ENCODE results near the gene OARD1.

Gene OARD1

DNA sequence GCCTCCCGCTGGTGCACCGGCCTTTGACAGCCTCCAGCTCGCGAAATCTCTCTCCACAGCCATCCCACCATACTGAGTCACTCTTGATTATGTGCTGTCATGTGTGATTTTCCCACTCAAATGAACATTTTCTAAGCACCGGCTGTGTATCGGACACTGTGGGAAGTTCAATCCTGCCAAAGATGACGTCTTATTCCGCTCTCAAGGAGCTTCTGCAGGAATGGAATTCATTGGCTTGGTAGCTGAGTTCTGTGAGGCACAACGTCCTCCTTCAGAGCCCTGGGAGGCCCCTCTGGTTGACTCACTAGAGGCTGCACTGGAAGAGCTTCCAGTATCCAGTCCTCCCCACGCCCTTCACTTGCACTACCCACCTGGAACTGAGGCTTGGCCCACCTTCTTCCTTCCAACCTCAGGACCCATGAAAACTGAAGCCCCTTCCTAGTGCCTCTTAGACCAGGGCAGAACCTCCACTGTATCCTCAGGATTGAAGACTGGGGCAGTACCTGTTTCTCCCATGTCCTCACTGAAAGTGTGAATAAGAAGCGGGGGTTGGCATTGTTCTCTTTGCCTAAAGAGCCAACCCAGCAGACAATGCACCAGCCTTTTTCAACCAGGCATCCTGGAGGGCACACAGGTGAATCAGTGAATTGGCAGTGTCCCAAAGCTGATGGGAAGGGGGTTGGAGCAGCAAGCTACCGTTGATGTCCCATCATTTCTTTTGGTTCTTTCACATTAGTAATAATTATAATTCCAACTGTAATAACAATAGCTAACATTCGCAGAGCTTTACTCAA is 34.9 kb downstream of the OARD1 start:
- Mint-ChIP-seq H3K9me3 (no peaks in the 10 kb centered on the region), H3K4me3 (no peak overlapping the region), H3K27me3 (ENCODE audit: low read depth, poor library complexity) (peaks cover 5% of the 10 kb centered on the region), H3K27ac (no peak overlapping the region), H3K36me3 (ENCODE audit: low read depth) (no peaks in the 10 kb centered on the region), H3K4me1 (peaks cover 20% of the 10 kb centered on the region)
- TF ChIP-seq CTCF (IDR thresholded peaks at IDR 0.05): no peak
- DNase-seq: no peak

DNA sequence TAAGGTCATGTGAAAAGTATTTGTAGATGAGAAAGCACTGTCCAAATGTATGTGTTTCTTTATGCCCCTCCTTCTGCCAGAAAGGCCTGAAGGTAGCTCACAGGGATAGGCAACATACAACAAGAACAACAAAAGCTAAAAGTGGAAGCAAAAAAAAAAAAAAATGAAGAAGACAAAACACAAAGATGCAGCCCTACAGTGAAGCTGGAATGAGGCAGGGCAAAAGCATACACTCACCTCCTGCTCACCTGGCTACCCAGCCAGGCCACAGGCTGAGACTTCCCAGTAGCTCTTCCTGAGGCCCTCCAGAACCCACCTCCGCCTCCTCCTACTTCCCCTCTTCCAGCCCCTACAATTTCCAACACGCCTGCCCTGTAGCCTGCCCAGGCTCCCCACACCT is 35.6 kb downstream of the OARD1 start:
- Mint-ChIP-seq H3K36me3 (ENCODE audit: low read depth) (no peaks in the 10 kb centered on the region), H3K4me3 (no peak overlapping the region), H3K27me3 (ENCODE audit: low read depth, poor library complexity) (peaks cover 8% of the 10 kb centered on the region), H3K27ac (no peak overlapping the region), H3K4me1 (peaks cover 20% of the 10 kb centered on the region), H3K9me3 (no peaks in the 10 kb centered on the region)
- DNase-seq: no peak
- TF ChIP-seq CTCF (IDR thresholded peaks at IDR 0.05): no peak

GRCh38 chr6:41036186-41036585 is 36.0 kb downstream of the OARD1 start:
- Mint-ChIP-seq H3K9me3 (no peaks in the 10 kb centered on the region), H3K4me1 (peaks cover 22% of the 10 kb centered on the region), H3K4me3 (no peak overlapping the region), H3K27ac (no peak overlapping the region), H3K36me3 (ENCODE audit: low read depth) (no peaks in the 10 kb centered on the region), H3K27me3 (ENCODE audit: low read depth, poor library complexity) (peaks cover 8% of the 10 kb centered on the region)
- no peak for DNase-seq
- TF ChIP-seq CTCF (IDR thresholded peaks at IDR 0.05): no peak

DNA sequence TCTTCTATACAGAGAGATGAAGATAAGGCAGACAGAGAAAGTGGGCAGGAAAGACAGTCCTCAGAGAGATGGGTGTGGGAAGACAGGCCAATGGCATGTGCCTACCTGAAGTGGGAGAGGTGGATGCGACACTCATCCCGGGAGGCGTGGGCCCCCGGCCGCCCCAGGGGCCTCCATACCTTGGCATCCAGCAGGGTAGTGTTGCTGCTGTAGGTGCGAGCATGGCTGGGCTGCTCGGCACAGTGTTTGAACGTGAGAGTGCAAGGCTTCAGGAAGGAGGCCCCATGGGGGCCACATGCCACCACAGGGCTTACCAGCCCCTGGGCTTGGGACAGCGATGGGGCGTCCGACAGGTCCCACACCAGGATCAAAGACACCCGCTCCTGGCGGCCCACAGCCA is 38.4 kb downstream of the OARD1 start:
- peaks cover 7% of the 10 kb centered on the region for H3K27me3 Mint-ChIP-seq (ENCODE audit: low read depth, poor library complexity)
- no peak for DNase-seq
- H3K9me3 Mint-ChIP-seq: no peaks in the 10 kb centered on the region
- H3K27ac Mint-ChIP-seq: no peak overlapping the region
- no peak overlapping the region for H3K4me3 Mint-ChIP-seq
- H3K4me1 Mint-ChIP-seq: peaks cover 34% of the 10 kb centered on the region
- no peaks in the 10 kb centered on the region for H3K36me3 Mint-ChIP-seq (ENCODE audit: low read depth)
- TF ChIP-seq CTCF (IDR thresholded peaks at IDR 0.05): no peak

DNA sequence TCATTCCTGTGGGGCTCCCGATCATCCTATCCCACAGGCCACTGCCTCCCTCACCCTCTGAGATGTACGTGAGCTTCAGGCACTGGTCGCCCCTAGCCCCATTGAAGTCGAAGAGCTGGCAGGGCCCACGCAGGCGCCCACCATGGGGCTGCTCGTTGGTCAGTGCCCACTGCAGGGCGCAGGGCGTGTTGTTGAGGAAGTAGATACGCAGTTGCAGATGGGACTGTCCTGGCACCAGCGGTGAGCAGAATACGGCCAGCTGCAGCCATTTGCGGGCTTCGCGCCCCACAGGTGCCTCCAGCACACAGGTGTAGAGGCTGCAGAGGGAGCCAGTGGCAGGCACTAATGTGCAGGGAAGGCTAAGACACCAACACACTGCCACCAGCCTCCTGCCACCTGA is 39.3 kb downstream of the OARD1 start:
- Mint-ChIP-seq H3K4me3 (no peak overlapping the region), H3K4me1 (peaks cover 35% of the 10 kb centered on the region), H3K36me3 (ENCODE audit: low read depth) (no peaks in the 10 kb centered on the region), H3K27me3 (ENCODE audit: low read depth, poor library complexity) (peaks cover 5% of the 10 kb centered on the region), H3K27ac (no peak overlapping the region), H3K9me3 (no peaks in the 10 kb centered on the region)
- TF ChIP-seq CTCF (IDR thresholded peaks at IDR 0.05): no peak
- no peak for DNase-seq

Measured in nephron progenitor cell (in vitro differentiated cells).